ENCODE results near the gene F8.

DNA sequence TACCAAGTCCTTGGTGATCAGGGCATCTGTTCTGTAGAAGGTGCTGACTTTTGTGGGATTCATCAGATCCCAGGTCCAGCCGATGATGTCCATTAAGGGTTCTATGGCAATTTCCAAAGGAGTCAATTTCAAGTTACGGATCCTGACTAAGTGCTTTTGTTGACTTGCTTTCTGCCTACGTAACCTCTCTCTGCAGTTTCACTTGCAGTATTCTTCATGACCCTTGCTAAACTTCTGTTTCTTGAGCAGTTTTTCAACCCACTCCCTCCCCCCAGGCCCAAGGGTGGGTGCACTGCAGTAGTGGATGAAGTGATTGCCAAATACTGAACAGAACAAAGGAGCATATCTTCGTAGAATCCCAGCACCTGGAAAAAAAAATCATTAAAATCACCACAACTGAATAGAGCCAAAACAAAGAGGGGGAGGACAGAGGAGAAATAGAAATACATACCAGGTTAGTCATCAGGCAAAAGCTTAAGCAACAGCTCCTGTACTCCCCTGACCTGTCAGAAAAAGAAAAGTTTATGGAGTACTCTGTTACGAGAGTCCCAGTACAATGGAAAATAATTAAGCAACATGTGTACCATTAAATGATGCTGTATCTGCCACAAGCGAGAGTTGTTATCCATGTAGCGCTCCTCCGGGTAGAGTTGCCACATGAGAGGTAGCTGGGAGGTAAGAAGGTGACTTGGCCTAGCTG is 42.7 kb upstream of the F8 start:
- no peak for TF ChIP-seq POLR2A (IDR thresholded peaks at IDR 0.05)
- TF ChIP-seq, protein P1, sequence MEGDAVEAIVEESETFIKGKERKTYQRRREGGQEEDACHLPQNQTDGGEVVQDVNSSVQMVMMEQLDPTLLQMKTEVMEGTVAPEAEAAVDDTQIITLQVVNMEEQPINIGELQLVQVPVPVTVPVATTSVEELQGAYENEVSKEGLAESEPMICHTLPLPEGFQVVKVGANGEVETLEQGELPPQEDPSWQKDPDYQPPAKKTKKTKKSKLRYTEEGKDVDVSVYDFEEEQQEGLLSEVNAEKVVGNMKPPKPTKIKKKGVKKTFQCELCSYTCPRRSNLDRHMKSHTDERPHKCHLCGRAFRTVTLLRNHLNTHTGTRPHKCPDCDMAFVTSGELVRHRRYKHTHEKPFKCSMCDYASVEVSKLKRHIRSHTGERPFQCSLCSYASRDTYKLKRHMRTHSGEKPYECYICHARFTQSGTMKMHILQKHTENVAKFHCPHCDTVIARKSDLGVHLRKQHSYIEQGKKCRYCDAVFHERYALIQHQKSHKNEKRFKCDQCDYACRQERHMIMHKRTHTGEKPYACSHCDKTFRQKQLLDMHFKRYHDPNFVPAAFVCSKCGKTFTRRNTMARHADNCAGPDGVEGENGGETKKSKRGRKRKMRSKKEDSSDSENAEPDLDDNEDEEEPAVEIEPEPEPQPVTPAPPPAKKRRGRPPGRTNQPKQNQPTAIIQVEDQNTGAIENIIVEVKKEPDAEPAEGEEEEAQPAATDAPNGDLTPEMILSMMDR (IDR thresholded peaks at IDR 0.05): no peak
